Stomach smooth muscle (tissue), 2 donors: ENCODE results near the gene RABL2A.
"Not testable (repeated sequence)": the region's sequence is repeated elsewhere in the genome, so short reads cannot be mapped to it uniquely, and the experiment has no call there.

Source experiments
- H3K27ac ChIP-seq: one replicate; pipeline ENCODE4 v1.7.0; 2013; ENCODE audit warnings: mild to moderate bottlenecking, low read length, inconsistent platforms
- H3K27me3 ChIP-seq, 2 donors: one replicate each; pipeline ENCODE4 v1.7.0; 2013; ENCODE audit warnings: low read length in 2 of 2; ENCODE audit not compliant: insufficient read depth in 2 of 2, control insufficient read depth in 1 of 2
- H3K36me3 ChIP-seq, 2 donors: one replicate each; pipeline ENCODE4 v1.7.0; 2013; ENCODE audit warnings: low read length in 2 of 2; ENCODE audit not compliant: control insufficient read depth in 2 of 2, insufficient read depth in 2 of 2
- H3K4me1 ChIP-seq: one replicate; pipeline ENCODE4 v1.7.0; 2013; ENCODE audit warnings: low read length; ENCODE audit not compliant: control insufficient read depth, insufficient read depth
- H3K4me3 ChIP-seq, 2 donors: one replicate each; pipeline ENCODE4 v1.7.0; 2013; ENCODE audit warnings: low read length in 2 of 2
- H3K9ac ChIP-seq, 2 donors: one replicate each; pipeline ENCODE4 v1.7.0; 2013; ENCODE audit warnings: low read length in 2 of 2, mild to moderate bottlenecking in 1 of 2
- H3K9me3 ChIP-seq, 2 donors: one replicate each; pipeline ENCODE4 v1.7.0; 2013; ENCODE audit warnings: low read length in 2 of 2; ENCODE audit not compliant: control insufficient read depth in 2 of 2
- donor health status: healthy.
- donor health status: Pancreatic carcinoma.

Gene RABL2A

DNA sequence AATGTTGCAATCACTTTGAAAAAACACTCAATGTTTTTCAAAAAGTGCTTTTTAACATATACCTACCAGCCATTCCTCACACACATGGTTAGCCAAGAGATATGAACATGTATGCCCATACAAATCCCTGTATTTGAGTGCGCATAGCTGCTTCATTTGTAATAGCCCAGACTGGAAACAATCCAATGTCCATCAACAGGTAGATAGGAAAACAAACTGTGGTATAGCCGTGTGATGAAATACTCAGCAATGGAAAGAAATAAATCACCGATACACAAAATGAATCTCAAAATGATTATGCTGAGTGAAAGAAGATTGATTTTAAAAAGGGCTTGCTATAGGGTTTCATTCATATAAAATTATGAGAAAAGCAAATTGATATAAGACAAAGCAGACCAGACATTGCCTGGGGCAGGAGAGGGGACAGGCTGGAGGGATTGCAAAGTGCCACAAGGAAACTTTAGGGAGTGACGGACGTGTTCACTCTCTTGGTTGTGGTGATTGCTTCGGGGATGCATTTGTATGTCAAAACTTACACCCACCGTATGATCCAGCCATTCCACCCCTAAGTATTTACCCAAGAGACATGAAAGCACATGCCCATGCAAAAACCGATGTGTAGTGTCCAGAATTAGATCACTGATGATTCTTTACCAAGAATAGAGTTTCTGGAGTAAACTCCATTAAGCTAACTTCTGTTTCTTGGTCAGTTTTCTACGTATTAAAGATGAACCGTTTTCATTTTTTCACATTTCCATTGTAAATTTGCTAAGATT lies 36.4 kb downstream of the RABL2A start:
- not testable (repeated sequence) for H3K4me1 ChIP-seq, H3K27ac ChIP-seq, H3K9ac ChIP-seq, H3K9me3 ChIP-seq, H3K27me3 ChIP-seq, H3K36me3 ChIP-seq, H3K4me3 ChIP-seq

DNA sequence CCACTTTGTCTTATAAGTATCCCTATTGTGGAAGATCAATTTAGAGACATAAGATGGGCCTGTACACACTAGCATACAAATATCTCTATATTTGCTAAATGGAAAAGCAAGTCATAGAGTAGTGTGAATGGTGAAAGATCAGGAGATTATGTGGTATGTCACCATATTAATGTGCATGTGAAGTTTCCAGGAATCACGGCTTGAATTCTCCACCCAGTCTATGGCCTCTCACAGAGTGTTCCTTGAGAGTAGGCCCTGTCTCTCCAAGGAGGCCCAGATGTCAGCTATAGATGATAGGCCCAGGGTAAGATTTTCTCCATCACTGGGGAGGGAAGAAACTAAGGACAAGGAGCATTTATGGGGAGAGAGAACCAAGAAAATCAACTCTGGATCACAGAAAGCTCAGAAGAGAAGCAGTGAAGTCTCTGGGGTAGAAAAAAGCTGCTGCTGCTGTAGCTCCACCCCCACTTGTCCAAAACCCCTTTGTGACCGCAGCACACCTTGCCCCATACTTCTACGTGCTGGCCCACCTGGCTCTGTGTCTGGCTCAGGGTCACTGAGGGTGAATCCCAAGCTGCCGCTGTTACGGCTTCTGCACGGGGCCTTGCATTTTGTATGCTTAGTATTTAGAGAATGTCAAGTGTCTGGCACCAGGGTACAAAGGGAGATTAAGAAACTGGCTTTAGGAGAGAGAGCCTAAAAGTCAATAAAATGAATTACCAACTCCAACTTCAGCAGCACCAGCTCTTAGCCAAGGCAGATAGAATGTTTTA lies 37.9 kb downstream of the RABL2A start:
- H3K4me3 ChIP-seq, H3K9ac ChIP-seq, H3K27me3 ChIP-seq, H3K4me1 ChIP-seq, H3K9me3 ChIP-seq, H3K27ac ChIP-seq, H3K36me3 ChIP-seq: not testable (repeated sequence)

DNA sequence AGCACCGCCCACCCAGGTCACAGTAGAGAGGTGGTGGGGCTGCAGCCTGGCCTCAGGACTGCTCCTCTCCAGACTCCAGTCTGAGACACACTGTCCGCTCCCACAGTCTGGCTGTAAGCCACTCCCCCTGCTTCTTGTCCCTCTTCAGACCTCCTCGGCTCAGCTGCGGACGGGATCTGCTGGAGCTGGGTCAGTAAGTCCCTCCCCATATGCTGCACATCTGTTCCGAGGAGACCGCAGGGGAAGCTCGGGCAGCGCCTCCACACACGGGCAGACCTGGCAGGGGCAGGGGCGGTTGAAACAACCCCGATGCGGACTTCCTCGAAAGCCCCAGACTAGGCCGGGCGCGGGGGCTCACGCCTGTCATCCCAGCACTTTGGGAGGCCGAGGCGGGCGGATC lies 41.9 kb downstream of the RABL2A start:
- H3K4me1 ChIP-seq, H3K9me3 ChIP-seq, H3K4me3 ChIP-seq, H3K27ac ChIP-seq, H3K27me3 ChIP-seq, H3K36me3 ChIP-seq, H3K9ac ChIP-seq: not testable (repeated sequence)

DNA sequence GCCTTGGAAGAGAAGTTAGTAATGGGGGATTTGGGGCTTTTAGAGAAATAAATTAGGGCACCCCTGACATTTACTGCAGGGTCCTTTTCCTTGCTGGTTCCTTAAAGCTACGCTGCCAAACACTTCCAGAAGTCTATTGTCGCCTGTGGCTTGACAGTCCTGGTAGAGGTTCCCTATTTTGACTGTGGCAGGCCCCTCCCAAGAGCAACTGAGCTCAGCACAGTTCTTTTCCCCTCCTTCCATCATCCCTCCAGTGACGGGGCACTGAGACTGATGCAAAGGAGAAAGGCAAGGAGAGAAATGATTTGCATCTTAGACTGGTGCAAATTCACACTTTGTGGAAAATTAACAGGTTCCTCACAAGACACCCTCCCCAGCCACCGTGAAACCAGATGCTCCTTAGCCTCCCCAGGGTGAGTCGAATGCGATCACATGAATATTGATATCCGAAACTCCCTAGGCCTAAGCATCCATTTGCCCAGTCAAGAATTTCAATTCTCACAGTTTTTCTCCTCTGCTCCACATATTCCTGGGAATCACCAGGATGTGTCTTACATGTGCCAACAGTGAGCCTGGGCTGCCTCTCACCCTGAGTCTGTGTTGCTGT lies 45.4 kb downstream of the RABL2A start:
- no peak overlapping the region for H3K27ac ChIP-seq

DNA sequence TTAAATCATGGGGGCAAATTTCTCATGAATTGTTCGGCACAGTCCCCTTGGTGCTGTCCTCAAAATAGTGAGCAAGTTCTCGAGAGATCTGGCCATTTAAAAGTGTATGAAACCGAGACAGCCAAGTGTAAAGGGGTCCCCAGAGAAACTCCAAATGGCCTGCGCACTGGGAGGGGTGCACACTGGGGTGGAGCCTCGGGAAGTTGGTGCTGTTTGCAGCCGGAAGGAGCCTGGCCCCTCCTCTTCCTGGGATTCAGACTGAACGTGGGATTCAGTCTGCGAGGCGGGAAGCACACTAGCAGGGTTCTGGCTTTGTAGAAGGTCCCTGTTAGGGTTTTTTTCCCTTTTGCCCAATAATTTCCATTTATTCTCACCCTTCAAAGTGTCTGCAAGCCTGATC lies 48.8 kb downstream of the RABL2A start:
- Histone ChIP-seq H3K27me3 (no peaks in the 10 kb centered on the region), H3K4me3 (no peak overlapping the region), H3K9ac (no peak overlapping the region), H3K27ac (no peak overlapping the region), H3K4me1 (no peaks in the 10 kb centered on the region), H3K9me3 (no peaks in the 10 kb centered on the region), H3K36me3 (no peaks in the 10 kb centered on the region)

More for the DNA sequence above, 45.4 kb downstream of the RABL2A start:
- no peak overlapping the region for H3K4me3 ChIP-seq
- H3K4me1 ChIP-seq, result no peaks in the 10 kb centered on the region
- no peaks in the 10 kb centered on the region for H3K9me3 ChIP-seq
- H3K27me3 ChIP-seq, result no peaks in the 10 kb centered on the region
- H3K9ac ChIP-seq, result no peak overlapping the region
- H3K36me3 ChIP-seq, result no peaks in the 10 kb centered on the region

DNA sequence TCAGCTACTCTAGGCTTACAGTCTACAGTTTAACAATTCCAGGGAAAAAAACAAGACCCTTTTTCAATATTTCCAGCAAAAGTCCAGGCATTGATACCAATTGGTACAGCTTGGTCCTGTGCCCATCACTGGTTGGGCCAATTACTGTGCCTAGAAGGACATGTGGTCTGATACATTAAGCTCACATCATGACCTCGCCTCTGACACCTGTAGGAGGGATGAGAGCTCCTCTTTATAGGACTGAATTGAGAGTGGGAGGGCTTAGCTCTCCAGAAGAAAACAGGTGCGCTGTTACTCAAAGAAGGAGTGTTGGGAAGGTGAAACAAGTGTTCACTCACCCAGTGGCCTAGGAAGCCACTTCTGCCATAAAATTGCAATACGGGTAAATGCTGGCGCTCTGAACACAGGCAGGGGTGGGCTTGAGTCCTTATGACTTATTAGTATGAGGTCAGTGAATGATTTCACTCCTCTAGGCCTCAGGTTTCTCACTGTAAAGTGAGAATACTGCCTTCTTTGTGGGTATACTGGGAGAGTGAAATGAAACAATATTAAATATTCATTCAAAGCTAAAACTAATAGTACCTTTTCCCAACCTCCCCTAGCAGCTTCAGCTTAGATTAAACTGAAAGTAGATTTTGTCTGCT lies 49.7 kb downstream of the RABL2A start:
- H3K4me3 ChIP-seq, result no peak overlapping the region
- H3K27me3 ChIP-seq, result no peaks in the 10 kb centered on the region
- H3K4me1 ChIP-seq, result no peaks in the 10 kb centered on the region
- no peak overlapping the region for H3K9ac ChIP-seq
- H3K9me3 ChIP-seq, result no peaks in the 10 kb centered on the region
- no peak overlapping the region for H3K27ac ChIP-seq
- no peaks in the 10 kb centered on the region for H3K36me3 ChIP-seq

DNA sequence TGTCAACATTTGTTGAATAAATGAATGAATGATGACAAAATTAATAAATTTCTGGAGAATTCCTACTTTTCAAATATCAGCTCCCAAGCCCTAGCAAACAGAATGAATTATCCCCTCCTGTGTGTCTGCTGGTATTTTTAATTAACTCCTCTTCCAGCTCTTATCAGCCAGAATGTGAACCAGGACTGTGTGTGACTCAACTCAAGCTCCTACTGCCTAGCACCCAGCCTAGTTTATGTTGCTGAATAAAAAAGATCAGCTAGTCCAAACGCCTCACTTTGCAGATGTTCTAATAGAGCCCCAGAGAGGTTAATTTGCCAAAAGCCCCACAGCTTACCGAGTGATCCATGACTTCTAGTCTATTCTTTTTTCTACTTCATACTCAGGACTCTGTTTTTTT lies 50.3 kb downstream of the RABL2A start:
- H3K27ac ChIP-seq, result no peak overlapping the region
- no peaks in the 10 kb centered on the region for H3K4me1 ChIP-seq
- H3K27me3 ChIP-seq, result no peaks in the 10 kb centered on the region
- H3K36me3 ChIP-seq, result no peaks in the 10 kb centered on the region
- no peak overlapping the region for H3K4me3 ChIP-seq
- no peak overlapping the region for H3K9ac ChIP-seq
- no peaks in the 10 kb centered on the region for H3K9me3 ChIP-seq

DNA sequence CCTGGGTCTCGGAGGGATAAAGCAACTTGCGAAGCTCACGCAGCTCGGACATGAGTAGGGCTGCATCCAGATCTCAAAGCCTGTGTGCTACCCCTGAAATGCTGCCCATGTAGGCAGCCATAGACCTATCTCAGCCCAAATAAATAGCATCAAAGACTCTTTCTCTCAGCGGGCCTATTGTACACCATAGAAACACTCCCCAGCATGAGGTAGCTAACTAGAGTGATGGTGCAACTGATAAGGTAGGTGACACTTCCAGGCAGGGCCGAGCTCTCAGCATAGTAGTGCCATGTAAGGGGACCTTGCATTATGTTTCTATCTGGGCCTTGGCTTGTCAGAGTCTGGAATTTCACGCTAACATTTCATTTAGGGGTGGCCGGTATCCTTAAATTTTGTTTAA lies 52.4 kb downstream of the RABL2A start:
- H3K27me3 ChIP-seq, result no peaks in the 10 kb centered on the region
- no peaks in the 10 kb centered on the region for H3K4me1 ChIP-seq
- no peak overlapping the region for H3K27ac ChIP-seq
- no peak overlapping the region for H3K9ac ChIP-seq
- H3K36me3 ChIP-seq, result no peaks in the 10 kb centered on the region
- no peaks in the 10 kb centered on the region for H3K9me3 ChIP-seq
- no peak overlapping the region for H3K4me3 ChIP-seq

DNA sequence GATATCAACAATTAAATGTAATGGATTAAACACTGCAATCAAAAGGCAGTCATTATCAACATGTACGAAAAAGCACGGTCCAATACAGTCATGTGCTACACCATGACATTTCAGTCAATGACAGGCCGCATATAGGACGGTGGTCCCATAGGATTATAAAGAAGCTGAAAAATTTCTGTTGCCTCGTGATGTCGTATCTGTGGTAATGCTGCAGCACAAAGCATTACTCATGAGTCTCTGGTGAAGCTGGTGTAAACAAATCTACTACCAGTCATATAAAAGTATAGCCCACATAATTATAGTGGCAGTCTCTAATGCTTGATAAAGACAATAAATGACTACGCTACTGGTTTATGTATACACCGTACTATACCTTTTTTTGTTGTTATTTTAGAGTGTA lies 58.4 kb downstream of the RABL2A start:
- H3K9me3 ChIP-seq, result no peaks in the 10 kb centered on the region
- no peaks in the 10 kb centered on the region for H3K27me3 ChIP-seq
- H3K27ac ChIP-seq, result no peak overlapping the region
- H3K9ac ChIP-seq, result no peak overlapping the region
- H3K4me1 ChIP-seq, result no peaks in the 10 kb centered on the region
- H3K4me3 ChIP-seq, result no peak overlapping the region
- no peaks in the 10 kb centered on the region for H3K36me3 ChIP-seq

DNA sequence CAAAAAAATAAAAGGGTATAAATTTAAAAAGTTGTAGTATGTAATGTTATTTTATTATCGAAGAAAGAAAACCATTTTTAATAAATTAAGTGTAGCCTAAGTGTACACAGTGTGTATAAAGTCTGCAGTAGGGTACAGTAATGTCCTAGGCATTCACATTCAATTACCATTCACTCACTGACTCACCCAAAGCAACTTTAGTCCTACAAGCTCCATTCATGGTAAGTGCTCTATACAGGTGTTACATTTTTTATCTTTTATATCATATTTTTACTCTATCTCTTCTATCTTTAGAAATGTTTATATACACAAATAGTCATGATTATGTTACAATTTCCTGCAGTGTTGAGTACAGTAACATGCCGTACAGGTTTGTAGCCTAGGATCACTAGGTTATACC lies 59.5 kb downstream of the RABL2A start:
- H3K27me3 ChIP-seq, result no peaks in the 10 kb centered on the region
- no peaks in the 10 kb centered on the region for H3K9me3 ChIP-seq
- H3K36me3 ChIP-seq, result no peaks in the 10 kb centered on the region
- no peak overlapping the region for H3K9ac ChIP-seq
- H3K4me1 ChIP-seq, result no peaks in the 10 kb centered on the region
- H3K27ac ChIP-seq, result no peak overlapping the region
- no peak overlapping the region for H3K4me3 ChIP-seq
